ENCODE results near the gene MED13.
"Not testable (repeated sequence)": the region's sequence is repeated elsewhere in the genome, so short reads cannot be mapped to it uniquely, and the experiment has no call there.

MED13 gene

GRCh38 chr17:62057696-62058095, 7.4 kb downstream of the MED13 start:
- in situ Hi-C loops (cut with MboI; ENCODE audit: low sequenced_read_pairs), result no loop called here

DNA sequence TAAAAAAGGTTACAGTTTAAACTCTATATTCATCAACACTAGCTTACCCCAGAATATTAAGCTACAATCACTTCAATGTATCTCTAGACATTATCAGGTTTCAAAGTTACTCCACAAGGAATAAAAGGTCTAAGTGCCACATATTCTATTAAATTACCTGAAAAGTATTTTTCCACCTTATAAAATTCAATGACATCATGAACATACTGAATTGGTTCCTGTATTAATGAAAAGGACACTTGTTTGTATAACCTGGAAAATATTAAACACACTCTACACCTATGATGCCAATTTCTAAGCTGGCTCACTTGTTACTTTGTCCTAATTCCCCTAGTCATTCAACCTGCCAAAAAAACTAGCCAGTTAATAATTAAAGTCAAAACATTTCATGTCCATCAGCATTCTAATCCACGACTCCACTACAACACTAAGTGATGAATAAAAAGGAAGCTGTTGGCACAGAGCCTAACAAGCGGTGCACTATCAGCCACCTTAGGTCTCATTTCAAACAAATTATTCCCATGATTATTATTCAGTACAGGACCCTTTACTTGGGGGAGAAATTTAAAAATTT, 12.2 kb downstream of the MED13 start:
- in situ Hi-C loops (cut with MboI; ENCODE audit: low sequenced_read_pairs), result no loop called here

GRCh38 chr17:62051053-62051452, 14.0 kb downstream of the MED13 start:
- in situ Hi-C loops (cut with MboI; ENCODE audit: low sequenced_read_pairs), result no loop called here

DNA sequence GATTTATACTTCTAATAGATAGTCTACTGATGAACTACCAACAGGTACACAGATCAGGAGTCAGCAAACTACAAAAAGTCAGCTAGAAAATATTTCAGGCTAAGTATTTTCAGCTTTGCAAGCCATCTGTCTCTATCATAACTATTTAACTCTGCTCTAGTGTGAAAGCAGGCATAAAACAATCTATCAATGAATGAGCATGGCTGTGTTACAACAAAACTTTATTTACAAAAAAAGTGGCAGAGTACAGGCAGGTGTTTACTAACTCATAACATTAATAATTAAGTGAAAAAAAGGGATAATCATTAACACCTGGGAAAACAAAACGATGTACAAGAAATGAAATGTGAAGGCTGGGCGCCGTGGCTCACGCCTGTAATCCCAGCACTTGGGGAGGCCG, 15.8 kb downstream of the MED13 start:
- in situ Hi-C loops (cut with MboI; ENCODE audit: low sequenced_read_pairs), result no loop called here

DNA sequence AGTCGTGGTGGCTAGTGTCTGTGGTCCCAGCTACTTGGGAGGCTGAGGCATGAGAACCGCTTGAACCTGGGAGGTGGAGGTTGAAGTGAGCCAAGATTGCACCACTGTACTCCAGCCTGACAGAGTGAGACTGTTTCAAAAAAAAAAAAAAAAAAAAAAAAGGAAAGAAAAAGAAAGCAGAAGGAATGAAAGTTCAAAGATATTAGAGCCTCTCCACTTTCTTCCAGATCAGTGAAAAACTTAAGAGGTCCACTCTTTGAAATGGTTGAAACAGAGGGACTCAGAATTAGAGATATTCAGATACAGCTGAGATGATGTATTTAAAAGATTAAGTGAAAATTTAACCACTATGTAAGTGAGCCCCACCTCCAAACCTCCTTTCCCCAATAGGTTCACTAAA, 16.8 kb downstream of the MED13 start:
- in situ Hi-C loops (cut with MboI; ENCODE audit: low sequenced_read_pairs), result no loop called here

DNA sequence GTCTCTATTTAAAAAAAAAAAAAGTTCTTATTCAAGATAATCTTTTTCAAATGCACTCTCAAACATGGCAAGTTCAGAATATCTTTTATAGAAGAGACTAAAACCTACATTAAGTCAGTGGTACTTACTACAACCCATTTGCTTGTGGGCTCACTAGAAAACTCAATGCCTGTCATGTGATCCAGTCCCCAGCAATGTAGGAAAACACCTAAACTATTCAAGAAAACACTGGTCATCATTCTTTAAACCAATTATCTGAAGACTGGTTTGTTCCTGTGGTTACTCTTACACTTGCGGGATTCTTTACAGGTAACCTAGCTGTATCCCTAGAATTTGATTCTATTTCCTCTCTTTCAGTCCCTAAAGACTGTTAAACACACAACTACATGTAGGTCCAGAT, 19.6 kb downstream of the MED13 start:
- in situ Hi-C loops (cut with MboI; ENCODE audit: low sequenced_read_pairs), result no loop called here

GRCh38 chr17:62045109-62045508, 20.0 kb downstream of the MED13 start:
- in situ Hi-C loops (cut with MboI; ENCODE audit: low sequenced_read_pairs), result no loop called here

GRCh38 chr17:62043602-62044001, 21.5 kb downstream of the MED13 start:
- in situ Hi-C loops (cut with MboI; ENCODE audit: low sequenced_read_pairs), result no loop called here

DNA sequence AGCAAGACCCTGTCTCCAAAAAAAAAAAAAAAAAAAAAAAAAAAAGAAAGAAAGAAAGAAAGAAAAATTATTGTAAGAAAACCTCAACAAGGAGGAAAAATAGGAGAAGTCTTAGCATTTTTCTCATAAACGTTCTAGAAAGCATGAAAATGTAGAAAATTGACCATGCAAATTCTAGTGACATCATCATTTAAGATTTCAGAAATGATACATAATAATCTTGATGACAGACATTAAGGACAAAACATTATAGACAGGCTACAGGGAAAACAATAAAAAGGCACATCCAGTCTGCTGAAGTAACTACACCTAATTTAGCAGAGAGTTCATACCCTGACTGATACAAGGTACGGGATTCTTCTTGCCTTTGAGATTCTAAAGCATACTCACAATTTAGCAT, 21.9 kb downstream of the MED13 start:
- in situ Hi-C loops (cut with MboI; ENCODE audit: low sequenced_read_pairs), result no loop called here

DNA sequence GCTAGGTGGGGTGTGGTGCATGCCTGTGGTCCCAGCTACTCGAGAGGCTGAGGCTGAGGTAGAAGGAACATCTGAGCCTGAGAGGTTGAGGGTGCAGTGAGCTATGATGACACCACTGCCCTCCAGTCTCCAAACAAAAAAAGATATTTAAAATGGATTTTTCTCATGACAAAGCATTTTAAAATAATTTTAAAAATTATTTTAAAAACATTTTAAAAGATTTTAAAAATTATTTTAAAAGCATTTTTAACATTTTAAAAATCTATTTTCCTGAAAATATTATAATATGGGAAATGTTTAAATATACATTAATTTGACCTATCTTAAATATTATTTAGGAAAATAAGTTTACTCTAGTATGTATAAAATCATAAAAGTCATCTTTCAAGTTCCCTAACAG, 26.8 kb downstream of the MED13 start:
- in situ Hi-C loops (cut with MboI; ENCODE audit: low sequenced_read_pairs), result no loop called here

GRCh38 chr17:62033317-62033716, 31.8 kb downstream of the MED13 start:
- in situ Hi-C loops (cut with MboI; ENCODE audit: low sequenced_read_pairs), result no loop called here

DNA sequence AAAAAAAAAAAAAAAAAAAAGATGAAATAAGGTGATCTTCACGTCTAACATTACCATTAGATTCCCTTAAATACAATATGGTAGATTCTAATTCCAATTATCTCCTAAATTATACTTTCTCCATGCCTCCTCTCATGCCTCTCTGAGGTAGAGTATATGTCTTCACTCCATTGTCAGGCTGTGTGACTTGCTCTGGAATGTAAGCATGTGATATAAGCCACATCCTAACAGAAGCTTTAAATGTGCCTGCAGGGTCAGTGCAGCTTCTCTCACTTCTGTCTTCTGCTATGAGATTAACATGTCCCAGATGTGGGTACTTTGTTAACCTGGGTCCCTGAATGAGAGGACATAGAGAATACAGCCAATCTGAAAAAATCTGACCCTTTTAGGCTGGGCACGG, 32.6 kb downstream of the MED13 start:
- in situ Hi-C loops (cut with MboI; ENCODE audit: low sequenced_read_pairs), result no loop called here

DNA sequence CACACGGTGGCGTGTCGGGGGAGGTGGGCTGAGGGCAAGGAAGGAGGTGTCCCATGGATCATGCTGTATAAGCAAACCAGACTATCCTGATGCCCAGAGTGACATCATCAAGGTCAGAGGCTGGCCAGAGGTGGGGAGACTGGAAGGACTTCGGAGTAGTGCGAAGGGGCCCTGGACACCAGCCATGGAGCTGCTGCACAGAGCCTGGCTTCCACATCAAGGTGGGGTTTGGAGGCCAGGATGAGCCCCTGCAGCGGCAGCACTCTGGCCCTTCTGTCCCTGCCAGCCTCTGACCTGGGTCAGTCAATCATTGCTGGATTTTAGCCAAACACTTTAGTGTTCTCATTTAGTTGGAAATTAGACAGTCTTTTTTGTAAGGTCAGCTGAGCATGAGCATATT, 34.8 kb downstream of the MED13 start:
- in situ Hi-C loops (cut with MboI; ENCODE audit: low sequenced_read_pairs), result no loop called here

GRCh38 chr17:62024866-62025265, 40.2 kb downstream of the MED13 start:
- in situ Hi-C loops (cut with MboI; ENCODE audit: low sequenced_read_pairs), result no loop called here

DNA sequence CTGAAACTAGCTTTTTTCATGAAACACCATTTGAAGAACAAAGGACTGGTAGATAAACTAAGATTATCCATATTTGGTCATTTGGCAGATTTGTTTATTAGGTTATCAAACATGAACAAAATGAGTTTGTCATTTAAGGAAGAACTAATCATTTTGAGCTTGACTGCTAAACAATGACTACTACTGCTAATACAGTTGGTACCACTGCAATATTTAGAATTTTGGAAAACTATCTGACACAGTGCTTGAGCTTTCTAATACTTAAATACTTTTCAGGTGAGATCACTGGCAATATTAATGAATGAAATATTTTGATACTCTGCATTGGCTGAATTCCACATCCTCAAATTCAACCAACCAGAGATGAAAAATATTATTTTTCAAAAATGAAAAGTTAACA, 47.2 kb downstream of the MED13 start:
- in situ Hi-C loops (cut with MboI; ENCODE audit: low sequenced_read_pairs), result no loop called here

- in situ Hi-C loops (cut with MboI; ENCODE audit: low sequenced_read_pairs), result no loop called here
These were observed 47.6 kb downstream of the MED13 start for GRCh38 chr17:62017496-62017895.

DNA sequence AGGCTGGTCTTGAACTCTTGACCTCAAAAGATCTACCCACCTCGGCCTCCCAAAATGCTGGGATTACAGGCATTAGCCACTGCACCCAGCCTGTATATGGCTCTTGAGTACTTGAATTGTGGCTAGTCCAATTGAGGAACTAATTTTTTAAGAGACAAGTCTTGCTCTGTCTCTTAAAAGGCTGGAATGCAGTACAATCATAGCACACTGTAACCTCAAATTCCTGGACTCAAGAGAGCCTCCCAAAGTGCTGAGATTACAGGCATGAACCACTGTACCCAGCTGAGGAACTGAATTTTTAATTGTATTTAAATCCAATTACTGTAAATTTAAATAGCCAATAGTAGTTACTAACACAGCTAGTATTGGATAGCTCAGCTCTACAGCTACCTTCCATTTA, 50.6 kb downstream of the MED13 start:
- in situ Hi-C loops (cut with MboI; ENCODE audit: low sequenced_read_pairs), result no loop called here

DNA sequence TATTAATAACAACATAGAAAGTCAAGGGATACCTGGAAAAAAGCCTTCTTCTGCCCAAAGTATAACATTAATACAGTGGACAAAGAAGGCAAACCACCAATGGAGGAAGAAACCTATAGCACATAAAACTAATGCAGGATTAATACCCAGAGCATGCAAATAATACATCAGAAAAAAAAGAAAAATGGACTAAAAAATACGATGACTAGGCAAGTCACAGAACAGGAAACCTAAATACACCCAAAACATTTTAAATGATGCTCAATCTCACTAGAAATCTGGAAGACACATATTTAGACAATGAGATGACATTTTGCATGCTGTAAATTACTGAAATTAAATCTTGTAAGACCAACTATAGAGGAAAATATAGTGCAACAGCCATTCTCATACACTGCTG, 55.9 kb downstream of the MED13 start:
- in situ Hi-C loops (cut with MboI; ENCODE audit: low sequenced_read_pairs), result no loop called here

DNA sequence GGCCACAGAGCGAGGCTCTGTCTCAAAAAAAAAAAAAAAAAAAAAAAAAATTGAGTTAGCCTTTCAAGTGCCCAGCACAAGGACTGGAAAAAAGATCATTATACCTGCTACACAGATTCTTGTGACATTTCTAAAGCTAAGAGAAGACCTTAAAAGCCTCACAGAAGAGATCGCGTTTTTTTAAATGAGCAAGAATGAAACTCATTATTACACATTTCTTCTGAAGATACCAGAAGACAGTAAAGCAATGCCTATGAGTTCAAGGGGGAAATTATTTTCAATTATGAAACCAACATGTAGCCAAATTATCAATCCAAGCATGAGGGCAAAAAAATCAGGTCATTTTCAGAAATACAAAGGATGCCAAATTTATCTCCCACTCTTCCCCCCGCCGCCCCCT, 56.8 kb downstream of the MED13 start:
- in situ Hi-C loops (cut with MboI; ENCODE audit: low sequenced_read_pairs), result no loop called here

DNA sequence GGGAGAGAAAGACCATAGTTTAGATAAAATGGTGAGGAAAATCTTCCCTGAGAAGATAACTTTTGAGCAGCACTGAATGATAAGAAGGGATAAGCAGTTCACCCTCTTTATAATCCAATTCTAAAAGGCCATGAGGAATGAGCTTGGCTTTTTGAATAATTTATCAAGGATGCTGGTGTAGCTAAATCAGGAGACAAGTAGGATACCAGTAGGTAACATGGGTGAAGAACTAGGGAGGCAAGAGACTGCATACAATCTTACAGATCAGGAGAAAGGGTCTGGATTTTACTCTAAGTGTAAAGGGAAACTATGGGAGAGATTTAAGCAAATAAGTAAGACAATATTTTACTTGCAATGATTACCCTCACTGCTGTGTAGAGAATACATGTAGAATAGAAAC, 60.7 kb downstream of the MED13 start:
- in situ Hi-C loops (cut with MboI; ENCODE audit: low sequenced_read_pairs), result no loop called here

DNA sequence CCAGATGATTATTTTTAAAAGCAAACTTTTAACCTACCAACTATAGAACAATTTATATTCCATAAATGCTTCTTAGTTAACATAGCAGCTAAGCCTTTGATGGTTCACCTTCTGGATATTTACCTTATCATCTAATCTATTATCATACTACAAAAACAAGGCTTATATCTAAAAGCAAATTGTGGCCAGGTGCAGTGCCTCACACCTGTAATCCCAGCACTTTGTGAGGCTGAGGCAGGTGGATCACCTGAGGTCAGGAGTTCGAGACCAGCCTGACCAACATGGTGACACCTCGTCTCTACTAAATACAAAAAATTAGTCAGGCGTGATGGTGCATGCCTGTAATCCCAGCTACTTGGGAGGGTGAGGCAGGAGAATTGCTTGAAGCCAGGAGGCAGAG, 61.9 kb downstream of the MED13 start:
- in situ Hi-C loops (cut with MboI; ENCODE audit: low sequenced_read_pairs), result not testable (repeated sequence)

DNA sequence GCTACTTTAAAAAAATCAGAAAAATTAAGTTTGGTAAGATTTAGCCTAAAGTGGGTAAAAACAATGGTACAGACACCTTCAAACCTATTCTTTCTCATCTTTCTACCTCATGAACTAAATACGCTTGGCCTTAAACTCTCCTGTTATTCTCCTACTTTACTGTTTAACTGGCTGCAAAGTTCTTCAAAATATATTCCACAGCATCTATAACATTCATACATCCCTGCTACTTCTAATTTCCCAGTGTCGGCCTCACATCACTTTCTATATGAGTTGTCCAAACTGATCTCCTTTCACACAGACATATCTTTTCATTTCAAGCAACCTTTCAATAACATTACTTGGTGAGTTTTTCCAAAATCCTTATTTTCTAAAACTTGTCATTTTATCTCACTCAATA, 64.0 kb downstream of the MED13 start:
- in situ Hi-C loops (cut with MboI; ENCODE audit: low sequenced_read_pairs), result no loop called here

GRCh38 chr17:62000186-62000585, 64.9 kb downstream of the MED13 start:
- in situ Hi-C loops (cut with MboI; ENCODE audit: low sequenced_read_pairs), result no loop called here

DNA sequence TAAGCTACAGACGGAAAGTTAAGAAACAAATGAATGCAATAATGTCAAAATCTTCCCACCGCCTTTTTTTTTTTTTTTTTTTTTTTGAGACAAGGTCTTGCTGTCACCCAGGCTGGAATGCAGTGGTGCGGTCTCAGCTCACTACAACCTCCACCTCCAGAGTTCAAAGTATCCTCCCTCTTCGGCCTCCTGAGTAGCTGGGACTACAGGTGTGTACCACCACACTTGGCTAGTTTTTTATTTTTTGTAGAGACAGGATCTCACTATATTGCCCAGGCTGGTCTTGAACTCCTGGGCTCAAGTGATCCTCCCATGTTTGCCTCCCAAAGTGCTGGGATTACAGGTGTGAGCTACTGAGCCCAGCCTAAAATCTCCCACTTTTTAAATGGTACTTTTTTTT, 66.5 kb downstream of the MED13 start:
- in situ Hi-C loops (cut with MboI; ENCODE audit: low sequenced_read_pairs), result not testable (repeated sequence)
